Activated T-cell treated with anti-CD3 and anti-CD28 coated beads, Interleukin-2, amount 50 U/mL, for 4 hours (primary cell): ENCODE measurements around the gene MBD2. TPM values are rescaled to one million over a fixed set of nuclear protein-coding genes. Genes with fewer than 3 reads are reported as not detected.
A peak's percentile ranks its signal among the peaks of the same experiment; 100 is the strongest.

ENCODE experiments used
- ATAC-seq, 2 donors: fragments of 200-7000 bp; cut with Tn5 transposase; one replicate each; pipeline ENCODE4 v1.10.0; 2021
- DNase-seq: peaks from one replicate; pipeline ENCODE4 v3.0.0-alpha.2; 2020
- H3K27me3 Mint-ChIP-seq: one replicate; pipeline ENCODE4 v1.8.0; 2021; ENCODE audit warnings: low read depth, mixed read lengths
- H3K36me3 Mint-ChIP-seq: one replicate; pipeline ENCODE4 v1.8.0; 2022; ENCODE audit warnings: mixed read lengths; ENCODE audit not compliant: insufficient read depth
- H3K4me1 Mint-ChIP-seq: one replicate; pipeline ENCODE4 v1.8.0; 2021; ENCODE audit warnings: low read depth, mixed read lengths
- H3K4me3 Mint-ChIP-seq: one replicate; pipeline ENCODE4 v1.8.0; 2021; ENCODE audit warnings: mild to moderate bottlenecking, moderate library complexity, mixed read lengths
- H3K9me3 Mint-ChIP-seq: one replicate; pipeline ENCODE4 v1.8.0; 2021; ENCODE audit warnings: mixed read lengths
- total RNA-seq, 3 donors: library from RNA; stranded (reverse); gene quantifications; one replicate each; pipeline ENCODE4 v1.2.1, GENCODE V29; 2021

The MBD2 gene
- total RNA-seq, 3 donors from 2014 or later, result 119 to 172 (median 135) TPM

- no peaks in the 10 kb centered on the region for H3K27me3 Mint-ChIP-seq
- no peak for DNase-seq
- ATAC-seq, result no peak
- no peak overlapping the region for H3K4me3 Mint-ChIP-seq
- peaks cover 47% of the 10 kb centered on the region for H3K36me3 Mint-ChIP-seq
- H3K4me1 Mint-ChIP-seq, result peaks cover 7% of the 10 kb centered on the region
- no peaks in the 10 kb centered on the region for H3K9me3 Mint-ChIP-seq
These were observed 63.2 kb downstream of the MBD2 start for GRCh38 chr18:54161267-54161666.

GRCh38 chr18:54159906-54160305, 64.6 kb downstream of the MBD2 start:
- Mint-ChIP-seq H3K27me3 (no peaks in the 10 kb centered on the region), H3K36me3 (peaks cover 59% of the 10 kb centered on the region), H3K4me3 (no peak overlapping the region), H3K4me1 (peaks cover 7% of the 10 kb centered on the region), H3K9me3 (no peaks in the 10 kb centered on the region)
- ATAC-seq, result no peak
- DNase-seq, result no peak

- no peaks in the 10 kb centered on the region for H3K27me3 Mint-ChIP-seq
- ATAC-seq (no peak), DNase-seq (no peak)
- H3K4me3 Mint-ChIP-seq, result no peak overlapping the region
- no peaks in the 10 kb centered on the region for H3K9me3 Mint-ChIP-seq
- peaks cover 72% of the 10 kb centered on the region for H3K36me3 Mint-ChIP-seq
- peaks cover 5% of the 10 kb centered on the region for H3K4me1 Mint-ChIP-seq
These were observed 66.7 kb downstream of the MBD2 start for GRCh38 chr18:54157646-54158385.

- no peak for ATAC-seq
- no peak for DNase-seq
- H3K9me3 Mint-ChIP-seq, result no peaks in the 10 kb centered on the region
- no peak overlapping the region for H3K4me3 Mint-ChIP-seq
- H3K36me3 Mint-ChIP-seq, result peaks cover 74% of the 10 kb centered on the region
- no peaks in the 10 kb centered on the region for H3K27me3 Mint-ChIP-seq
- H3K4me1 Mint-ChIP-seq, result peaks cover 12% of the 10 kb centered on the region
These were observed 69.1 kb downstream of the MBD2 start for GRCh38 chr18:54155412-54155811.

GRCh38 chr18:54154231-54154630, 70.2 kb downstream of the MBD2 start:
- Mint-ChIP-seq H3K4me3 (no peak overlapping the region), H3K27me3 (no peaks in the 10 kb centered on the region), H3K4me1 (peaks cover 22% of the 10 kb centered on the region), H3K9me3 (no peaks in the 10 kb centered on the region), H3K36me3 (peaks cover 67% of the 10 kb centered on the region)
- no peak for DNase-seq
- no peak for ATAC-seq

GRCh38 chr18:54151376-54151775, 73.1 kb downstream of the MBD2 start:
- Mint-ChIP-seq H3K27me3 (no peaks in the 10 kb centered on the region), H3K4me1 (peaks cover 49% of the 10 kb centered on the region), H3K4me3 (no peak overlapping the region), H3K36me3 (peaks cover 55% of the 10 kb centered on the region), H3K9me3 (no peaks in the 10 kb centered on the region)
- ATAC-seq, result no peak
- no peak for DNase-seq

GRCh38 chr18:54150226-54150625, 74.2 kb downstream of the MBD2 start:
- Mint-ChIP-seq H3K9me3 (no peaks in the 10 kb centered on the region), H3K4me3 (no peak overlapping the region), H3K4me1 (peaks cover 49% of the 10 kb centered on the region), H3K36me3 (peaks cover 45% of the 10 kb centered on the region), H3K27me3 (no peaks in the 10 kb centered on the region)
- no peak for DNase-seq
- no peak for ATAC-seq

GRCh38 chr18:54149078-54149697, 75.3 kb downstream of the MBD2 start:
- peak overlapping the region; percentile 70 for H3K4me3 Mint-ChIP-seq
- peaks cover 49% of the 10 kb centered on the region for H3K4me1 Mint-ChIP-seq
- ATAC-seq, result peak; percentile 79 to 80
- H3K36me3 Mint-ChIP-seq, result peaks cover 35% of the 10 kb centered on the region
- peak; percentile 29 for DNase-seq
- H3K9me3 Mint-ChIP-seq, result no peaks in the 10 kb centered on the region
- no peaks in the 10 kb centered on the region for H3K27me3 Mint-ChIP-seq

- ATAC-seq (peak in 1 of 2 donors; percentile 3), DNase-seq (no peak)
- peaks cover 34% of the 10 kb centered on the region for H3K36me3 Mint-ChIP-seq
- peak overlapping the region; percentile 33 for H3K4me3 Mint-ChIP-seq
- H3K9me3 Mint-ChIP-seq, result peaks cover 2% of the 10 kb centered on the region
- no peaks in the 10 kb centered on the region for H3K27me3 Mint-ChIP-seq
- peaks cover 49% of the 10 kb centered on the region for H3K4me1 Mint-ChIP-seq
These were observed 75.8 kb downstream of the MBD2 start for GRCh38 chr18:54148678-54149077.

- Mint-ChIP-seq H3K4me3 (no peak overlapping the region), H3K36me3 (peaks cover 32% of the 10 kb centered on the region), H3K27me3 (no peaks in the 10 kb centered on the region), H3K9me3 (peaks cover 5% of the 10 kb centered on the region), H3K4me1 (peaks cover 49% of the 10 kb centered on the region)
- ATAC-seq, result no peak
- no peak for DNase-seq
These were observed 76.3 kb downstream of the MBD2 start for GRCh38 chr18:54148151-54148550.

- Mint-ChIP-seq H3K9me3 (peaks cover 5% of the 10 kb centered on the region), H3K36me3 (peaks cover 25% of the 10 kb centered on the region), H3K27me3 (no peaks in the 10 kb centered on the region), H3K4me1 (peaks cover 46% of the 10 kb centered on the region), H3K4me3 (peak overlapping the region; percentile 10)
- ATAC-seq (peak; percentile 68 to 79), DNase-seq (no peak)
These were observed 77.0 kb downstream of the MBD2 start for GRCh38 chr18:54147439-54147838.

- no peak overlapping the region for H3K4me3 Mint-ChIP-seq
- peaks cover 31% of the 10 kb centered on the region for H3K36me3 Mint-ChIP-seq
- DNase-seq (no peak), ATAC-seq (no peak)
- H3K9me3 Mint-ChIP-seq, result peaks cover 16% of the 10 kb centered on the region
- H3K27me3 Mint-ChIP-seq, result no peaks in the 10 kb centered on the region
- H3K4me1 Mint-ChIP-seq, result peaks cover 4% of the 10 kb centered on the region
These were observed 83.3 kb downstream of the MBD2 start for GRCh38 chr18:54141041-54141608.

- DNase-seq (no peak), ATAC-seq (no peak)
- Mint-ChIP-seq H3K4me3 (no peak overlapping the region), H3K27me3 (no peaks in the 10 kb centered on the region), H3K4me1 (peaks cover 4% of the 10 kb centered on the region), H3K9me3 (peaks cover 16% of the 10 kb centered on the region), H3K36me3 (peaks cover 31% of the 10 kb centered on the region)
These were observed 83.8 kb downstream of the MBD2 start for GRCh38 chr18:54140641-54141040.

GRCh38 chr18:54135216-54135615, 89.3 kb downstream of the MBD2 start:
- Mint-ChIP-seq H3K4me3 (no peak overlapping the region), H3K4me1 (no peaks in the 10 kb centered on the region), H3K27me3 (no peaks in the 10 kb centered on the region), H3K36me3 (peaks cover 11% of the 10 kb centered on the region), H3K9me3 (peaks cover 11% of the 10 kb centered on the region)
- ATAC-seq (no peak), DNase-seq (no peak)

- ATAC-seq, result no peak
- H3K36me3 Mint-ChIP-seq, result peaks cover 8% of the 10 kb centered on the region
- H3K27me3 Mint-ChIP-seq, result no peaks in the 10 kb centered on the region
- no peak overlapping the region for H3K4me3 Mint-ChIP-seq
- no peak for DNase-seq
- H3K9me3 Mint-ChIP-seq, result peaks cover 11% of the 10 kb centered on the region
- H3K4me1 Mint-ChIP-seq, result peaks cover 7% of the 10 kb centered on the region
These were observed 90.4 kb downstream of the MBD2 start for GRCh38 chr18:54134053-54134452.
